ENCODE results near the gene PRR35. TPM values are rescaled to one million over a fixed set of nuclear protein-coding genes. Genes with fewer than 3 reads are reported as not detected.

PRR35 gene
- total RNA-seq, 1 donor from 2014 or later, result not detected

DNA sequence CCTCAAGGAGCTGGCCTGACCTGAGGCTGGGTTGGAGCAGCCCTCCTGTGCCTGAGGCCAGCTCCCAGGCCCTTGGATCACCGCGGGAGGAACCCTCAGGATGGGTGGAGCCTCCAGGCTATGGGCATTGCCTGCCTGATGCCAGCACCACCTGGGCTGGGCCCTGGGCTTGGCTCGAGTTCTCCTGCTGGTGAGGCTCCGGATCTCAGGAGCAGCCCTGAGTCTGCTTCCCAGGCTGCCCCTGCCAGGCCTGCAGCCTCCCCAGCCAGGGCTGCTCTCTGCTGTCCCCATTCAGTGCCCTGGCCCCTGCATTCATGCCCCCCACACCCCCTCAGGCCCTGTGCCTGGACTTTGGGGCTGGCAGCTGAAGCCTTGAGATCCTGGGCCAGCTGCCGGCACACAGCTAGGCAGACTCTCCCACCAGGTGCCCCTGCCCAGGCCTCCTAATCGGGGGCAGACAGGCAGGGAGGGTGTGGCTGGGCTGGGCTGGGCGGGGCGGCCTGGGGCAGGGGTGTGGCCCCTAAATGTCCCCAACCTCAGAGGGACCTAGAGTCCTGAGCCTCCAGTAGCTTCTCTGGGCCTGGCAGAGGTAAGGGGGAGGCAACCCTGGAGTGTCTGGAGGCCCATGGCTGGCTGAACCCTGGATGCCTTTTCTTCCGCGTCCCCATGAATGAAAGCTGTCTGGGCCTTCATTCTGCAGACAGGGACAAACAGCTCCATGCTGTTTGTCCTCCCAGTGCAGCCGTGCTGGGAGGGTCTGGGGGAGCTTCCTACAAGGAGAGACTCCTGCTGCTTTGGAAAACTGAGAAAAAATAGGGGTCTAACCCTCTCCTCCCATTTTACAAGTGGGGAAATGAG, 8.4 kb downstream of the PRR35 start:
- DNase-seq (ENCODE audit: low read depth), result no peak
- no peak for TF ChIP-seq CTCF (IDR thresholded peaks at IDR 0.05; ENCODE audit: insufficient read depth, low read length, poor library complexity, severe bottlenecking)
- Histone ChIP-seq H3K27me3 (ENCODE audit: control insufficient read depth, insufficient read depth, low read length) (peaks cover 6% of the 10 kb centered on the region), H3K4me3 (ENCODE audit: low read depth, low read length) (no peak overlapping the region), H3K36me3 (ENCODE audit: control insufficient read depth, insufficient read depth, low read length) (no peaks in the 10 kb centered on the region)

GRCh38 chr16:569445-570254, 9.5 kb downstream of the PRR35 start, which contains the start of gene PIGQ:
Gene PIGQ, plus strand, starts transcription at chr16:569968. Its CDS starts 4,107 bp downstream, at chr16:574075.
- DNase-seq (ENCODE audit: low read depth), result no peak
- Histone ChIP-seq H3K36me3 (ENCODE audit: control insufficient read depth, insufficient read depth, low read length) (no peaks in the 10 kb centered on the region), H3K4me3 (ENCODE audit: low read depth, low read length) (peak within 1 kb of the TSS; percentile 79), H3K27me3 (ENCODE audit: control insufficient read depth, insufficient read depth, low read length) (no peaks in the 10 kb centered on the region)
- TF ChIP-seq CTCF (IDR thresholded peaks at IDR 0.05; ENCODE audit: insufficient read depth, low read length, poor library complexity, severe bottlenecking), result no peak

DNA sequence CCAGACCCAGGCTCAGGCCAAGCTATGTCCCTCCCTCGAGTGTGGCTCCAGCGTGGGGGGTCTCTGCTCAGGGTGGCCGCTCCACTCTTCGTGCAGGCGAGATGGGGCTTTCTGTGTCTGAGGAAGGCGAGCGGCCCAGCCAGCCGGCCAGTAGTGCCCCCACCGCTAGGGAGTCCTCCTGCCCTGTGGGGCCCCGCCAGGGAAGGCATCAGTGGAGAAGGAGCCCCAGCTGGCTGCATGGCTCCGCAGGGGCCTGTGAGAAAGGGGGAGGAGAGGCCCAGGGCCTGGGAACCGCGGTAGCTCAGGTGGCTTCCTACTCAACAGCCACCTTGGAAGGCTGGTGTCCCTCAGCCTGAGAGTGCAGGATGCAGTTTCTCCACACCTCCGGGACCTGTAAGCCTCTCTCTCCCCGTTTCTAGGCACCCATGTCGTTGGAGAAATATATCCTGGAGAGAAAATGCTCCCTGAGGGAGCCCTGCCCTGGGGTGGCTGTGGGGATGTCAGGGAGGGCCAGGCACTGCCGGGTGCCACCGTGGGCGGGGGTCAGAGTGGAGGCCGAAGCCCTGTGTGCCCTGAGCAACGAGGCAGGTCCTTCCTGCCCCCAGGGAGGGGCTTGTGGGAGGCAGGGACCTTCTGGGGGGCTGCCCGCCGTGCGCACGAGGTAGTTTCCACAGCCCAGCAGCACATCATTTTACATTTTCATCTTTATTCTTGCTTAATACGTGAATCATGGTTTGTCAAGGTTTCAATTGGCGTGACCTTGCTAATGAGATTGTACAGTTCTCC, 12.9 kb downstream of the PRR35 start:
- H3K36me3 ChIP-seq (ENCODE audit: control insufficient read depth, insufficient read depth, low read length), result no peaks in the 10 kb centered on the region
- no peak for TF ChIP-seq CTCF (IDR thresholded peaks at IDR 0.05; ENCODE audit: insufficient read depth, low read length, poor library complexity, severe bottlenecking)
- H3K4me3 ChIP-seq (ENCODE audit: low read depth, low read length), result no peak overlapping the region
- no peaks in the 10 kb centered on the region for H3K27me3 ChIP-seq (ENCODE audit: control insufficient read depth, insufficient read depth, low read length)
- no peak for DNase-seq (ENCODE audit: low read depth)

DNA sequence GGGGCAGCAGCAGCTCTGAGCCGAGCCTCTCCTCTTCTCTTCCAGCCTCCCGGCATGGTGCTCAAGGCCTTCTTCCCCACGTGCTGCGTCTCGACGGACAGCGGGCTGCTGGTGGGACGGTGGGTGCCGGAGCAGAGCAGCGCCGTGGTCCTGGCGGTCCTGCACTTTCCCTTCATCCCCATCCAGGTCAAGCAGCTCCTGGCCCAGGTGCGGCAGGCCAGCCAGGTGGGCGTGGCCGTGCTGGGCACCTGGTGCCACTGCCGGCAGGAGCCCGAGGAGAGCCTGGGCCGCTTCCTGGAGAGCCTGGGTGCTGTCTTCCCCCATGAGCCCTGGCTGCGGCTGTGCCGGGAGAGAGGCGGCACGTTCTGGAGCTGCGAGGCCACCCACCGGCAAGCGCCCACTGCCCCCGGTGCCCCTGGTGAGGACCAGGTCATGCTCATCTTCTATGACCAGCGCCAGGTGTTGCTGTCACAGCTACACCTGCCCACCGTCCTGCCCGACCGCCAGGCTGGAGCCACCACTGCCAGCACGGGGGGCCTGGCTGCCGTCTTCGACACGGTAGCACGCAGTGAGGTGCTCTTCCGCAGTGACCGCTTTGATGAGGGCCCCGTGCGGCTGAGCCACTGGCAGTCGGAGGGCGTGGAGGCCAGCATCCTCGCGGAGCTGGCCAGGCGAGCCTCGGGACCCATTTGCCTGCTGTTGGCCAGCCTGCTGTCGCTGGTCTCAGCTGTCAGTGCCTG, 14.0 kb downstream of the PRR35 start:
- Histone ChIP-seq H3K4me3 (ENCODE audit: low read depth, low read length) (no peak overlapping the region), H3K27me3 (ENCODE audit: control insufficient read depth, insufficient read depth, low read length) (no peaks in the 10 kb centered on the region), H3K36me3 (ENCODE audit: control insufficient read depth, insufficient read depth, low read length) (no peaks in the 10 kb centered on the region)
- no peak for DNase-seq (ENCODE audit: low read depth)
- TF ChIP-seq CTCF (IDR thresholded peaks at IDR 0.05; ENCODE audit: insufficient read depth, low read length, poor library complexity, severe bottlenecking), result no peak

All from kidney epithelial cell (primary cell).